Measurements from ENCODE around the gene CROCC2.

DNA sequence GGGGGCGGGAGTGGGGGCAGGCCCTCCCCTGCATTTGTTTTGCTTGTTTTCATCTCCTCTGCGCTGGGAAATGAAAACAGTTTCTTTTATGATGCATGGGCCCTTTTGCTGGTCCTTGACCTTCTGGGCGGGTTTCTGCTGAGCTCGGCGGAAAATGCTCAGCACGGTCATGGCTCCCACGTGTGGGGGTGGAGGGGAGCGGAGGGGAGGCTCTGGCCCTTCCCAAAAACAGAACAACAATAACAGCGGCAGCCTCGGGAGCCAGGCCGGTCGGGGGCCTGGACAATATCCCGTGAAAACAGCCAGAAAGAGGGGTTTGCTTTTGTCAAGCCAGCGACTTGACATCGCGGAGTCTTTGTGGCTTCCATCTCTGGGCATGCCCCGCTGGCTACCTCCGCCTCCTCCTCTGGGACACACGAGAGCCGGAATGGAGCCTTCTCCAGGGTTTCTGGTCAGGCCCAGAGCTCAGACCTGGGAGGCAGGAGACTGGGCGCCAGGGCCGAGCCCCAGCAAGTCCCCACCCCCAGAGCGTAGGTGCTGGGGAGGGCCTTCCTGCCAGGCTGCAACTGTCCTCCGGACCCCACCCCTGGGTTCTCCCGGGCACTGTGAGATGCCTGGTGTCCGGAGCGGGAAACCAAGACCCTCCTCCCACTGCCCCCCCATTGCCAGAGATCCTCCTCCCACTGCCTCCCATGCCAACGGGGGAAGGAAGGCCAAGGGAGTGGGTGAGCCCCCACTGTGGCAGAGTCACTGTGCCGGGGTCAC, 56.3 kb downstream of the CROCC2 start:
- no peak for TF ChIP-seq BHLHE40 (IDR thresholded peaks at IDR 0.05; ENCODE audit: borderline replicate concordance)
- TF ChIP-seq TARDBP (IDR thresholded peaks at IDR 0.05), result no peak
- TF ChIP-seq ARNT (IDR thresholded peaks at IDR 0.05), result no peak
- TF ChIP-seq ZNF384 (IDR thresholded peaks at IDR 0.05), result no peak
- TF ChIP-seq L3MBTL2 (conservative IDR thresholded peaks at IDR 0.05), result no peak; the same call in 1 of the 2 replicates
